Measurements from ENCODE around the gene HUNK.

- TF ChIP-seq POLR2AphosphoS5 (IDR thresholded peaks at IDR 0.05; ENCODE audit: low read depth) (no peak), ZNF331 (CRISPR knock-in tag; IDR thresholded peaks at IDR 0.05; ENCODE audit: low read depth) (no peak), EZH2phosphoT487 (IDR thresholded peaks at IDR 0.05; ENCODE audit: unreplicated experiment) (no peak)
- TF ChIP-seq, protein P1, sequence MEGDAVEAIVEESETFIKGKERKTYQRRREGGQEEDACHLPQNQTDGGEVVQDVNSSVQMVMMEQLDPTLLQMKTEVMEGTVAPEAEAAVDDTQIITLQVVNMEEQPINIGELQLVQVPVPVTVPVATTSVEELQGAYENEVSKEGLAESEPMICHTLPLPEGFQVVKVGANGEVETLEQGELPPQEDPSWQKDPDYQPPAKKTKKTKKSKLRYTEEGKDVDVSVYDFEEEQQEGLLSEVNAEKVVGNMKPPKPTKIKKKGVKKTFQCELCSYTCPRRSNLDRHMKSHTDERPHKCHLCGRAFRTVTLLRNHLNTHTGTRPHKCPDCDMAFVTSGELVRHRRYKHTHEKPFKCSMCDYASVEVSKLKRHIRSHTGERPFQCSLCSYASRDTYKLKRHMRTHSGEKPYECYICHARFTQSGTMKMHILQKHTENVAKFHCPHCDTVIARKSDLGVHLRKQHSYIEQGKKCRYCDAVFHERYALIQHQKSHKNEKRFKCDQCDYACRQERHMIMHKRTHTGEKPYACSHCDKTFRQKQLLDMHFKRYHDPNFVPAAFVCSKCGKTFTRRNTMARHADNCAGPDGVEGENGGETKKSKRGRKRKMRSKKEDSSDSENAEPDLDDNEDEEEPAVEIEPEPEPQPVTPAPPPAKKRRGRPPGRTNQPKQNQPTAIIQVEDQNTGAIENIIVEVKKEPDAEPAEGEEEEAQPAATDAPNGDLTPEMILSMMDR (conservative IDR thresholded peaks at IDR 0.05; ENCODE audit: low read depth in 2 of 2), result no peak
These were observed 162.0 kb downstream of the HUNK start for GRCh38 chr21:32034850-32035249.
